Erythroblast (primary cell): Measurements from ENCODE around the gene UPF1.
"Not testable (repeated sequence)": the region's sequence is repeated elsewhere in the genome, so short reads cannot be mapped to it uniquely, and the experiment has no call there.

Source experiments
- GATA1 ChIP-seq: IDR thresholded peaks from 2 replicates; pipeline ENCODE4 v1.6.1; 2011; ENCODE audit warnings: low read depth, mild to moderate bottlenecking, control low read depth, low read length, moderate library complexity
- POLR2A ChIP-seq: IDR thresholded peaks from 2 replicates; pipeline ENCODE4 v1.6.1; 2011; ENCODE audit warnings: mild to moderate bottlenecking, low read length

DNA sequence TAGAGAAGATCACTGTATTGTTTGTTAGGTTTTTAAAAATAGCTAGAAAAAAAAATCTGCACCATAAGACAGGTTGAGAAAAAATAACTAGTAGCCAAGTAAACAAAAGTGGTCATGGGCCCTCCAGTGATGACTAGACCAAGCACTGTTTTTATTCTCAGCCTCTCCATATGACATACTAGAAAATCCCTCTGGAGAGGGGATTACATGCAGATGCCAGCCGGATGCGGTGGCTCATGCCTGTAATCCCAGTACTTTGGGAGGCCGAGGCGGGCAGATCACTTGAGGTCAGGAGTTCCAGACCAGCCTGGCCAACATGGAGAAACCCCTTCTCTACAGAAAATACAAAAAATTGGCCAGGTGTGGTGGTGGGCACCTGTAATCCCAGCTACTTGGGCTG is 15.1 kb upstream of the UPF1 start:
- TF ChIP-seq POLR2A, GATA1: not testable (repeated sequence)
